ENCODE results near the gene ZNF667.

Gene ZNF667

GRCh38 chr19:56507446-56508289 lies 30.5 kb upstream of the ZNF667 start, which contains the start of gene ZNF471:
TSS of gene ZNF471 (plus strand) at chr19:56507855. CDS start at chr19:56511572, 3,717 bp downstream.
- peak within 1 kb of the TSS; percentile 93 for H2BK5ac ChIP-seq (ENCODE audit: low read length)
- no peak within 1 kb of the TSS for H2AK5ac ChIP-seq (ENCODE audit: low read depth, low read length)
- H3K27me3 ChIP-seq (ENCODE audit: control insufficient read depth in 3 of 3, insufficient read depth in 3 of 3, low read depth in 1 of 3, low read length in 3 of 3): no peaks in the 10 kb centered on the region
- H3K27ac ChIP-seq (replicated peaks; ENCODE audit: low read length): peak within 1 kb of the TSS; percentile 84
- peak within 1 kb of the TSS; percentile 31 to 82 for H3K4me3 ChIP-seq (ENCODE audit: low read length in 2 of 2)
- H2AFZ ChIP-seq (ENCODE audit: low read length): no peak within 1 kb of the TSS
- H3K9ac ChIP-seq (ENCODE audit: low read depth, low read length, poor library complexity): peak within 1 kb of the TSS; percentile 97
- no CpG with 5 or more reads among the region's 74 CpGs for WGBS, 2 donors (ENCODE audit: extremely low coverage in 2 of 2, insufficient read length in 2 of 2, insufficient replicate concordance in 1 of 2)
- peaks cover 0 to 3% of the 10 kb centered on the region in 2 donors for H3K36me3 ChIP-seq (replicated peaks in 1 of 2; ENCODE audit: control insufficient read depth in 2 of 2, insufficient read depth in 2 of 2, low read length in 2 of 2)
- peaks cover 0 to 8% of the 10 kb centered on the region in 2 donors for H3K4me1 ChIP-seq (ENCODE audit: control insufficient read depth in 2 of 2, insufficient read depth in 1 of 2, low read depth in 1 of 2, low read length in 2 of 2)
- H3K9me3 ChIP-seq (replicated peaks in 1 of 2; ENCODE audit: control insufficient read depth in 2 of 2, insufficient read depth in 1 of 2, low read depth in 1 of 2, low read length in 2 of 2): peaks cover 6 to 12% of the 10 kb centered on the region in 2 donors
- peak within 1 kb of the TSS; percentile 98 for H3K4me2 ChIP-seq (ENCODE audit: insufficient read depth, low read length, poor library complexity, severe bottlenecking)
- H2BK12ac ChIP-seq (ENCODE audit: low read length): no peak within 1 kb of the TSS
- peak; percentile 97 for DNase-seq (ENCODE audit: low spot score)
- H2BK120ac ChIP-seq (ENCODE audit: low read depth, low read length): no peak within 1 kb of the TSS
- H2BK15ac ChIP-seq (ENCODE audit: low read length): no peak within 1 kb of the TSS
- H4K91ac ChIP-seq (ENCODE audit: low read depth, low read length, poor library complexity): no peak within 1 kb of the TSS
- H3K23ac ChIP-seq (ENCODE audit: low read depth, low read length, poor library complexity): peak within 1 kb of the TSS; percentile 51
- H3K18ac ChIP-seq (ENCODE audit: low read length): peak within 1 kb of the TSS; percentile 99
- no peak within 1 kb of the TSS for H3K4ac ChIP-seq (ENCODE audit: low read length)
- peak within 1 kb of the TSS; percentile 79 for H3K14ac ChIP-seq (ENCODE audit: low read length)
- peak within 1 kb of the TSS; percentile 70 for H4K8ac ChIP-seq (ENCODE audit: low read depth, low read length)
- H3K79me1 ChIP-seq (ENCODE audit: low read depth, low read length): no peaks in the 10 kb centered on the region

GRCh38 chr19:56504581-56504980 lies 27.4 kb upstream of the ZNF667 start:
- WGBS, 2 donors (ENCODE audit: extremely low coverage in 2 of 2, insufficient read length in 2 of 2, insufficient replicate concordance in 1 of 2): no CpG with 5 or more reads among the region's 2 CpGs
- Histone ChIP-seq H2BK15ac (ENCODE audit: low read length) (no peak overlapping the region), H2BK120ac (ENCODE audit: low read depth, low read length) (no peak overlapping the region), H3K23ac (ENCODE audit: low read depth, low read length, poor library complexity) (no peak overlapping the region), H3K4me3 (ENCODE audit: low read length in 2 of 2) (no peak overlapping the region), H3K18ac (ENCODE audit: low read length) (no peak overlapping the region), H4K8ac (ENCODE audit: low read depth, low read length) (no peak overlapping the region), H4K91ac (ENCODE audit: low read depth, low read length, poor library complexity) (no peak overlapping the region), H2AK5ac (ENCODE audit: low read depth, low read length) (no peak overlapping the region), H3K27ac (replicated peaks; ENCODE audit: low read length) (no peak overlapping the region), H2BK5ac (ENCODE audit: low read length) (no peak overlapping the region), H3K36me3 (replicated peaks in 1 of 2; ENCODE audit: control insufficient read depth in 2 of 2, insufficient read depth in 2 of 2, low read length in 2 of 2) (peaks cover 0 to 8% of the 10 kb centered on the region in 2 donors), H3K27me3 (ENCODE audit: control insufficient read depth in 3 of 3, insufficient read depth in 3 of 3, low read depth in 1 of 3, low read length in 3 of 3) (no peaks in the 10 kb centered on the region), H3K9ac (ENCODE audit: low read depth, low read length, poor library complexity) (no peak overlapping the region), H3K4me1 (ENCODE audit: control insufficient read depth in 2 of 2, insufficient read depth in 1 of 2, low read depth in 1 of 2, low read length in 2 of 2) (peaks cover 0 to 8% of the 10 kb centered on the region in 2 donors), H3K4ac (ENCODE audit: low read length) (no peak overlapping the region), H3K14ac (ENCODE audit: low read length) (no peak overlapping the region), H3K79me1 (ENCODE audit: low read depth, low read length) (no peaks in the 10 kb centered on the region), H2AFZ (ENCODE audit: low read length) (no peak overlapping the region), H3K4me2 (ENCODE audit: insufficient read depth, low read length, poor library complexity, severe bottlenecking) (no peak overlapping the region), H2BK12ac (ENCODE audit: low read length) (no peak overlapping the region), H3K9me3 (replicated peaks in 1 of 2; ENCODE audit: control insufficient read depth in 2 of 2, insufficient read depth in 1 of 2, low read depth in 1 of 2, low read length in 2 of 2) (peaks cover 0 to 12% of the 10 kb centered on the region in 2 donors)
- DNase-seq (ENCODE audit: low spot score): no peak

GRCh38 chr19:56491399-56491798 lies 14.3 kb upstream of the ZNF667 start:
- WGBS, 2 donors (ENCODE audit: extremely low coverage in 2 of 2, insufficient read length in 2 of 2, insufficient replicate concordance in 1 of 2): no CpG with 5 or more reads among the region's 3 CpGs
- no peak for DNase-seq (ENCODE audit: low spot score)

More at GRCh38 chr19:56491399-56491798, 14.3 kb upstream of the ZNF667 start:
- H3K4ac ChIP-seq (ENCODE audit: low read length): no peak overlapping the region
- H3K36me3 ChIP-seq (replicated peaks in 1 of 2; ENCODE audit: control insufficient read depth in 2 of 2, insufficient read depth in 2 of 2, low read length in 2 of 2): peaks cover 0 to 13% of the 10 kb centered on the region in 2 donors
- H3K27ac ChIP-seq (replicated peaks; ENCODE audit: low read length): no peak overlapping the region
- no peak overlapping the region for H3K18ac ChIP-seq (ENCODE audit: low read length)
- no peak overlapping the region for H4K91ac ChIP-seq (ENCODE audit: low read depth, low read length, poor library complexity)
- H3K9me3 ChIP-seq (replicated peaks in 1 of 2; ENCODE audit: control insufficient read depth in 2 of 2, insufficient read depth in 1 of 2, low read depth in 1 of 2, low read length in 2 of 2): peaks cover 0 to 3% of the 10 kb centered on the region in 2 donors
- H2BK15ac ChIP-seq (ENCODE audit: low read length): no peak overlapping the region
- no peak overlapping the region for H3K4me2 ChIP-seq (ENCODE audit: insufficient read depth, low read length, poor library complexity, severe bottlenecking)
- peaks cover 1% of the 10 kb centered on the region for H3K79me1 ChIP-seq (ENCODE audit: low read depth, low read length)
- H3K23ac ChIP-seq (ENCODE audit: low read depth, low read length, poor library complexity): no peak overlapping the region
- H2BK12ac ChIP-seq (ENCODE audit: low read length): no peak overlapping the region
- no peak overlapping the region for H2AK5ac ChIP-seq (ENCODE audit: low read depth, low read length)
- H3K27me3 ChIP-seq (ENCODE audit: control insufficient read depth in 3 of 3, insufficient read depth in 3 of 3, low read depth in 1 of 3, low read length in 3 of 3): no peaks in the 10 kb centered on the region
- H2AFZ ChIP-seq (ENCODE audit: low read length): no peak overlapping the region
- no peak overlapping the region for H3K4me3 ChIP-seq (ENCODE audit: low read length in 2 of 2)
- no peak overlapping the region for H4K8ac ChIP-seq (ENCODE audit: low read depth, low read length)
- H2BK120ac ChIP-seq (ENCODE audit: low read depth, low read length): no peak overlapping the region
- H3K9ac ChIP-seq (ENCODE audit: low read depth, low read length, poor library complexity): no peak overlapping the region
- no peaks in the 10 kb centered on the region for H3K4me1 ChIP-seq (ENCODE audit: control insufficient read depth in 2 of 2, insufficient read depth in 1 of 2, low read depth in 1 of 2, low read length in 2 of 2)
- H2BK5ac ChIP-seq (ENCODE audit: low read length): no peak overlapping the region
- no peak overlapping the region for H3K14ac ChIP-seq (ENCODE audit: low read length)

Measured in neuronal stem cell (in vitro differentiated cells).